H1 (cell line): Measurements from ENCODE around the gene HDLBP. TPM values are rescaled to one million over a fixed set of nuclear protein-coding genes. Genes with fewer than 3 reads are reported as not detected.

Experiments
- CHD1 ChIP-seq: IDR thresholded peaks from 2 replicates; pipeline ENCODE4 v1.6.1; 2012; ENCODE audit warnings: low read depth, low read length, improper control_type of control experiment
- CHD7 ChIP-seq: fragments of 300-600 bp; sonication (generic); IDR thresholded peaks from 2 replicates; pipeline ENCODE4 v1.7.1; 2012; ENCODE audit warnings: low read length, moderate library complexity, mild to moderate bottlenecking, inconsistent platforms; ENCODE audit not compliant: insufficient replicate concordance
- EGR1 ChIP-seq: IDR thresholded peaks from 2 replicates; pipeline ENCODE4 v1.6.1; 2011; ENCODE audit warnings: low read depth, low read length, borderline replicate concordance
- GABPA ChIP-seq: IDR thresholded peaks from 2 replicates; pipeline ENCODE4 v1.6.1; 2011; ENCODE audit warnings: mild to moderate bottlenecking, low read length, moderate library complexity, borderline replicate concordance; ENCODE audit not compliant: insufficient read depth
- HDAC2 ChIP-seq, 2 experiments: fragments of 300-600 bp in 1 of 2; sonication (generic) in 1 of 2; IDR thresholded peaks; 2 replicates each; pipeline ENCODE4 v1.6.1; 2011 to 2012; ENCODE audit warnings: low read depth in 2 of 2, low read length in 2 of 2, mild to moderate bottlenecking in 2 of 2, moderate library complexity in 2 of 2, borderline replicate concordance in 1 of 2, inconsistent platforms in 1 of 2
- JUND ChIP-seq: IDR thresholded peaks from 2 replicates; pipeline ENCODE4 v1.6.1; 2011; ENCODE audit warnings: mild to moderate bottlenecking, improper control_type of control experiment, low read length
- RBBP5 ChIP-seq: IDR thresholded peaks from 2 replicates; pipeline ENCODE4 v1.7.1; 2012; ENCODE audit warnings: low read depth, mild to moderate bottlenecking, inconsistent platforms, low read length, moderate library complexity, borderline replicate concordance
- SIN3A ChIP-seq, 2 experiments: IDR thresholded peaks in 1 of 2; conservative IDR thresholded peaks in 1 of 2; 2 replicates each; pipeline ENCODE4 v1.6.1; 2011 to 2012; ENCODE audit warnings: low read length in 2 of 2, improper control_type of control experiment in 1 of 2, low read depth in 1 of 2, mild to moderate bottlenecking in 1 of 2
- polyA plus RNA-seq, 7 experiments: library from polyadenylated mRNA; depleted of rRNA in 3 of 7; stranded (reverse) in 5 of 7; unstranded in 2 of 7; fragments of >200 nt in 5 of 7; fragments of 200-250 nt in 2 of 7; gene quantifications; 1 replicate in 5 of 7; 2 replicates in 1 of 7; 4 replicates in 1 of 7; pipeline versions ENCODE4 v1.2.1 to v1.2.3, GENCODE V29; 2011 to 2013; ENCODE audit warnings: missing spikeins in 2 of 7, mixed read lengths in 2 of 7
- total RNA-seq: library from RNA; stranded (reverse); fragmentation: NEBNext Ultra II Directional; extraction: Animal tissue kit (Norgen Biotek cat#: 25700); gene quantifications from 2 replicates; pipeline ENCODE4 v1.2.1, GENCODE V29; 2021

Gene HDLBP
- total and polyA plus RNA-seq, 2 of the 8 experiments (the other 6 are each of a cell fraction or from before 2014, with no cell fraction given) = 185 to 360 TPM

- no peak for TF ChIP-seq CHD7
- TF ChIP-seq SIN3A (conservative IDR thresholded peaks at IDR 0.05 in 1 of 2, IDR thresholded peaks at IDR 0.05 in 1 of 2; ENCODE audit: low read depth in 1 of 2, low read length in 2 of 2) = no peak
- TF ChIP-seq HDAC2 (IDR thresholded peaks at IDR 0.05; ENCODE audit: borderline replicate concordance in 1 of 2, low read depth in 2 of 2, low read length in 2 of 2) = no peak
- TF ChIP-seq EGR1 = no peak
- TF ChIP-seq GABPA = no peak
- no peak for TF ChIP-seq CHD1
- no peak for TF ChIP-seq RBBP5
- no peak for TF ChIP-seq JUND
Measured at GRCh38 chr2:241203218-241204009, 112.1 kb downstream of the HDLBP start (continued).
